Gastroesophageal sphincter (tissue), 3 donors: ENCODE results near the gene GASK1B.

Source experiments
- CTCF ChIP-seq, 4 experiments: fragments of 200-600 bp in 2 of 4; fragments of 450-650 bp in 2 of 4; sonication (generic) in 1 of 4; IDR thresholded peaks; one replicate each; pipeline ENCODE4 v1.5.1; 2017 to 2019; ENCODE audit warnings: antibody characterized with exemption in 4 of 4, mild to moderate bottlenecking in 2 of 4, moderate library complexity in 2 of 4
- EP300 ChIP-seq: sonication (generic); formaldehyde crosslinking; IDR thresholded peaks from one replicate; pipeline ENCODE4 v1.6.1; 2017; ENCODE audit warnings: antibody characterized with exemption, mild to moderate bottlenecking
- POLR2A ChIP-seq, 2 donors: fragments of 450-650 bp; IDR thresholded peaks; one replicate each; pipeline ENCODE4 v1.6.1; 2017; ENCODE audit warnings: antibody characterized with exemption in 2 of 2, mild to moderate bottlenecking in 2 of 2, moderate library complexity in 1 of 2
- POLR2AphosphoS5 ChIP-seq: sonication (generic); formaldehyde crosslinking; IDR thresholded peaks from one replicate; pipeline ENCODE4 v1.6.1; 2017; ENCODE audit warnings: antibody characterized with exemption

DNA sequence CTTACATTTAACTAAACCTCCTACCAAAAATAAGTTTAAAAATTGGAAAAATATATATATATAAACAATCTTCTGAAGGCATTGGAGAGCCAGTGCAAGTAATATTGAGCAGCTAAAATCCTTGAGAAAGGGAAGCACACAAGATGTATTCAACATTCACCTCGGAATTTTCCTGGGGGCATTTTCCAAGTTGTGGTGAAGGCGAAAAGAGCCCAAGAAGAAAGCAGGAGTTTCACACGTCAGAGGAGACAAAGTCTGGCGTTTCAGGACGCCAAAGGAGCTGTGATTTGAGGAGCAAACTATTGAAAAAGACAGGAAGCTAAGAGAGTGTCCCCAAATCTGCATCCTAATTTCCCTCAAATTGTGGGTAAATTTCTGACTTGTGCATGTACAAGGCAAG lies 9.1 kb upstream of the GASK1B start:
- TF ChIP-seq POLR2A (IDR thresholded peaks at IDR 0.05) (no peak), CTCF (IDR thresholded peaks at IDR 0.05) (no peak), EP300 (no peak), POLR2AphosphoS5 (no peak)
